SK-N-SH treated with all-trans-retinoic acid at 6 μM for 48 hours (cell line): ENCODE results near the gene TBX1.

ENCODE experiments used
- ARNTL ChIP-seq: fragments of 450-650 bp; formaldehyde crosslinking; IDR thresholded peaks from 2 replicates; pipeline ENCODE4 v1.5.0; 2020; ENCODE audit warnings: low read depth, mild to moderate bottlenecking, moderate library complexity, borderline replicate concordance
- TOX ChIP-seq: fragments of 250-450 bp; sonication (Bioruptor Pico); IDR thresholded peaks from 2 replicates; pipeline ENCODE4 v1.8.0; 2021; ENCODE audit warnings: mild to moderate bottlenecking, moderate library complexity, borderline replicate concordance
- ZC3H10 ChIP-seq: fragments of 250-450 bp; sonication (Bioruptor Pico); IDR thresholded peaks from 2 replicates; pipeline ENCODE4 v1.5.1; 2021; ENCODE audit warnings: mild to moderate bottlenecking, moderate library complexity
- ZFP3 ChIP-seq: fragments of 250-450 bp; sonication (Bioruptor Pico); IDR thresholded peaks from 2 replicates; pipeline ENCODE4 v1.5.0; 2020; ENCODE audit warnings: mild to moderate bottlenecking, moderate library complexity

DNA sequence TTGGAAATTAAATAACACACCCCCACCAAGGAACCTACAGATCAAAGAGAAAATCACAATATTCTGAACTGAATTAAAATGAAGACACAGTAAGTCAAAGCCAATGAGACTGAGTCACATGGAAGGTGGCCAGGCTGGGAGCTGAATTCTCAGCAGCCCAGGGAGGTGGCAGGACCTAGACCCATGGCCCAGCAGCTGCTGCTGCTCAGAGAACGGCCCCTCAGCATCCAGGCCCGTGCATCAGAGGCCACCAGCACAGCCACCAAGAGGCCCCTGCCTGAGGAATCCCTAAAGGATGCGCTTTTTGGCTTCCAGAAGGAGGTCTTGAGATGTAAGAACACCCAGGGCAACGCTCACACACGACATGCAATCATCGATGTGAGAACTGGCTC, 35.0 kb downstream of the TBX1 start:
- TF ChIP-seq ZFP3 (CRISPR knock-in tag), result no peak
- no peak for TF ChIP-seq TOX (CRISPR knock-in tag)
- no peak for TF ChIP-seq ARNTL (CRISPR knock-in tag)
- no peak for TF ChIP-seq ZC3H10 (CRISPR knock-in tag)
